HFFc6 (cell line): ENCODE data around the gene TXNRD2. TPM values are rescaled to one million over a fixed set of nuclear protein-coding genes. Genes with fewer than 3 reads are reported as not detected.

Experiments used
- DNase-seq: peaks from one replicate; pipeline ENCODE4 v3.0.0-alpha.2; 2018
- H3K27ac Mint-ChIP-seq: 2 replicates; pipeline ENCODE4 v1.8.0; 2020; ENCODE audit warnings: mild to moderate bottlenecking, mixed read lengths
- H3K27me3 Mint-ChIP-seq: 2 replicates; pipeline ENCODE4 v1.8.0; 2021; ENCODE audit warnings: mild to moderate bottlenecking, moderate library complexity, mixed read lengths; ENCODE audit not compliant: insufficient read depth
- H3K36me3 Mint-ChIP-seq: 2 replicates; pipeline ENCODE4 v1.8.0; 2021; ENCODE audit warnings: low read depth, mixed read lengths
- H3K4me1 Mint-ChIP-seq: 2 replicates; pipeline ENCODE4 v1.8.0; 2020; ENCODE audit warnings: low read depth, mixed read lengths
- H3K4me3 Mint-ChIP-seq: 2 replicates; pipeline ENCODE4 v1.8.0; 2020; ENCODE audit warnings: mild to moderate bottlenecking, moderate library complexity, mixed read lengths
- H3K9me3 Mint-ChIP-seq: 2 replicates; pipeline ENCODE4 v1.8.0; 2020; ENCODE audit warnings: mild to moderate bottlenecking, mixed read lengths
- microRNA-seq: library from miRNA; unstranded; fragments of <30 nt; microRNA quantifications from one replicate; pipeline ENCODE4, GENCODE V29; 2019
- total RNA-seq, 6 experiments: library from RNA; stranded (reverse); fragmentation: NEBNext Ultra II Directional; extraction: Animal tissue kit (Norgen Biotek cat#: 25700); gene quantifications; 2 replicates in 1 of 6; 3 replicates in 5 of 6; pipeline ENCODE4 v1.2.3, GENCODE V29; 2021
- TF ChIP-seq, protein P1 (sequence below): fragments of 200-600 bp; sonication (generic); IDR thresholded peaks from 2 replicates; pipeline ENCODE4 v1.5.0; 2021; ENCODE audit warnings: antibody characterized with exemption, mild to moderate bottlenecking

The TXNRD2 gene
- total RNA-seq, 6 experiments from 2014 or later, result 24.8 to 30.6 (median 28.3) TPM

DNA sequence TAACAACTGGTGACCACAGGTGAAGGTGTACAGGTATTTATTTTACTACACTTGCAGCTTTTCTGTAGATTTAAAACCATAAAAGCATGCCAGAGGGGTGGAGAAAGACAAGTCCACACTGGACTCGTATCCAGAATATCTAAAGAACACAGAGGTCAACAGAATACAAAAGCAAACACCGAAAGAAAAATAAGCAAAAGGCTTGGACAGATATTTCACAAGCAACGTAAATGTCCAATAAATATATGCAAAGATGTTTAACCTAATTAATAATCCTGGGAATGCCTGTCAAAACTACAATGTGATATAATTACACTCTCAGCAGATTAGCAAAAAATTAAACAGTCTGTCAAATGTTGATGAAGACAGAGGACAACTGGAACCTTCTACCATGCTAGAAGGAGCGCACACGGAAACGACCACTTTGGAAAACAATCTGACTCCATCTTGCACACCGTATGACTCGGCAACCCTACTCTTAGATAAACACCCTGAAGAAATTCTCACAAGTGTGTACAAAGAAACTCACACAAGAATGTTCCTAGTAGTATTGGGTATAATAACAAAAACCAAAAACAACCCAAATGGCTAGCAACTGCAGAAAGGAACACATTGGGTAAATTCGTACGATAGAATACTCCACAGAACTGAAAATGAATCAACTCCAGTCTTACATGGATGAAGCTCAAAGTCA lies 114.1 kb downstream of the TXNRD2 start:
- no peak for DNase-seq
- no peak overlapping the region for H3K4me3 Mint-ChIP-seq

DNA sequence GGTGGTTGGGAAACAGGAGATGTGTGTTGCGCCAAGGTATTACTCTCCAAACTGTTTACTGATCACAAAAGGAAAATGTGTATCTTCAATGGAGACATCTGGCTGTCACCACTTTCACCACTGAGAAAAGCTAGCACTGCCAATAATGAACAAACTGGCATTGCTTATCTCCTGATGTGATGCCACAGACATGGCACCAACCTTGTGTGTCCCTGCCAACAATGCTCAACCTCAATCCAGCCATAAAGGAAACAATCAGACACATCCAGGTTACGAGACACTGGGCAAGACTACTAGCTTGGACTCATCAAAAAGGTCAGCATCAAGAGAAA lies 115.0 kb downstream of the TXNRD2 start:
- TF ChIP-seq, protein P1, sequence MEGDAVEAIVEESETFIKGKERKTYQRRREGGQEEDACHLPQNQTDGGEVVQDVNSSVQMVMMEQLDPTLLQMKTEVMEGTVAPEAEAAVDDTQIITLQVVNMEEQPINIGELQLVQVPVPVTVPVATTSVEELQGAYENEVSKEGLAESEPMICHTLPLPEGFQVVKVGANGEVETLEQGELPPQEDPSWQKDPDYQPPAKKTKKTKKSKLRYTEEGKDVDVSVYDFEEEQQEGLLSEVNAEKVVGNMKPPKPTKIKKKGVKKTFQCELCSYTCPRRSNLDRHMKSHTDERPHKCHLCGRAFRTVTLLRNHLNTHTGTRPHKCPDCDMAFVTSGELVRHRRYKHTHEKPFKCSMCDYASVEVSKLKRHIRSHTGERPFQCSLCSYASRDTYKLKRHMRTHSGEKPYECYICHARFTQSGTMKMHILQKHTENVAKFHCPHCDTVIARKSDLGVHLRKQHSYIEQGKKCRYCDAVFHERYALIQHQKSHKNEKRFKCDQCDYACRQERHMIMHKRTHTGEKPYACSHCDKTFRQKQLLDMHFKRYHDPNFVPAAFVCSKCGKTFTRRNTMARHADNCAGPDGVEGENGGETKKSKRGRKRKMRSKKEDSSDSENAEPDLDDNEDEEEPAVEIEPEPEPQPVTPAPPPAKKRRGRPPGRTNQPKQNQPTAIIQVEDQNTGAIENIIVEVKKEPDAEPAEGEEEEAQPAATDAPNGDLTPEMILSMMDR, result no peak
- Mint-ChIP-seq H3K4me1 (no peaks in the 10 kb centered on the region), H3K4me3 (no peak overlapping the region), H3K36me3 (no peaks in the 10 kb centered on the region), H3K9me3 (no peaks in the 10 kb centered on the region), H3K27me3 (peaks cover 2% of the 10 kb centered on the region; the same call in 1 of the 2 replicates), H3K27ac (no peak overlapping the region)
- no peak for DNase-seq

More for the DNA sequence above, 114.1 kb downstream of the TXNRD2 start:
- no peak overlapping the region for H3K27ac Mint-ChIP-seq
- peaks cover 2% of the 10 kb centered on the region; the same call in 1 of the 2 replicates for H3K27me3 Mint-ChIP-seq
- TF ChIP-seq, protein P1, result no peak
- H3K4me1 Mint-ChIP-seq, result no peaks in the 10 kb centered on the region
- no peaks in the 10 kb centered on the region for H3K9me3 Mint-ChIP-seq
- no peaks in the 10 kb centered on the region for H3K36me3 Mint-ChIP-seq

DNA sequence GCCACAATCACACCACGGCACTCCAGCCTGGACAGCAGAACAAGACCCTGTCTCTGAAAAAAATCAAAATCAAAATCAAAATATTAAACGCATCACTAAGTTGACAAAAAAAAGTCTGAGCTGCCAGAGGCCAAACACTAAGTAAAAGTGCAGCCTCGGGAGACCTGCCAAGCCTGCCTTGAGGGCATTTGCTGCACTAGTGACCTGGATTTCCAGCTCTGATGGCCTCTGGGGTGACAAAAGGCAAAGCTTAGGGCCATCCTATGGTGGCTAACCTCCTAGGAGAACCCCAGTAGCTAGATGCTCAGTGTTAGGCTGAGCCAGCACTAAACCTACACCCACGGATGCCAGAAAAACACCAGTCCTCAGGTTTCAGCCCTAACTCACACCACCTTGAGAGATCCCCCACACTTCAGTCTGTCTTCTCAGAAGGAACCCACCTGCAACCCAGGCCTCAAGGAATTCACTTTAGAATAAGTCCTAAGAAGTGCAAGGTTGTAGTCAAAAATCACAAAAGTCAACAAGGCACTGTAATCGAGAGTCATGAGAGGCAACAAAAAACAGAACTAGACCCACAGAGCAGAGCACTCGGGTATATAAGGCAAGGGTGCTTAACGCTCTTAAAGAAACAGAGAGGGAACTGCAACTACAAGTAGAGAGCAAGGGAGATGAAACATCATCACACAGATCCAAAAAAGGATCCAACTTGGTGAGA lies 115.6 kb downstream of the TXNRD2 start:
- H3K36me3 Mint-ChIP-seq, result no peaks in the 10 kb centered on the region
- no peaks in the 10 kb centered on the region for H3K4me1 Mint-ChIP-seq
- no peak overlapping the region for H3K27ac Mint-ChIP-seq
- TF ChIP-seq, protein P1, result no peak
- H3K4me3 Mint-ChIP-seq, result no peak overlapping the region
- no peaks in the 10 kb centered on the region for H3K9me3 Mint-ChIP-seq
- DNase-seq, result no peak
- H3K27me3 Mint-ChIP-seq, result peaks cover 2% of the 10 kb centered on the region; the same call in 1 of the 2 replicates

Small RNA genes lying within 50 kb of the gene (microRNA-seq; reads per million reads assigned to microRNA genes)
- gene MIR4761, result not detected

Other genes with a start within 250 kb of the TXNRD2 start
- gene SEPTIN5, start 227.3 kb downstream of the TXNRD2 start, total RNA-seq, result 10 to 100 TPM in 2 of 6 experiments, 1 to 10 TPM in 4; 4.9 to 13.7 (median 6.5) TPM
- gene GP1BB, start 218.3 kb downstream of the TXNRD2 start, total RNA-seq, result 1 to 10 TPM in 1 of 6 experiments, under 1 TPM in 2, not detected in 3; 0.27 to 1.1 (median 0.41) TPM
- 1 to 10 TPM in 1 of 6 experiments, under 1 TPM in 4, not detected in 1; 0.14 to 1.1 (median 0.73) TPM for gene TBX1, start 181.0 kb downstream of the TXNRD2 start, total RNA-seq
- gene GNB1L, start 86.9 kb downstream of the TXNRD2 start, total RNA-seq, result 1 to 10 TPM; 6.6 to 9.6 (median 7.6) TPM
- 10 to 100 TPM; 17.4 to 22.7 (median 19.2) TPM for gene RTL10, start 86.9 kb downstream of the TXNRD2 start, total RNA-seq
- gene COMT, start within 50 bp of the TXNRD2 start, total RNA-seq, result 100 to 1,000 TPM; 215 to 306 (median 234) TPM
- gene ARVCF, start 75.0 kb upstream of the TXNRD2 start, total RNA-seq, result 1 to 10 TPM; 1.5 to 3.3 (median 2.0) TPM
- gene TANGO2, start 79.3 kb upstream of the TXNRD2 start, total RNA-seq, result 10 to 100 TPM; 28.5 to 38.0 (median 34.9) TPM
- 10 to 100 TPM; 19.8 to 24.5 (median 22.0) TPM for gene DGCR8, start 138.4 kb upstream of the TXNRD2 start, total RNA-seq
- 100 to 1,000 TPM; 177 to 231 (median 226) TPM for gene RANBP1, start 174.3 kb upstream of the TXNRD2 start, total RNA-seq
- gene TRMT2A, start 175.4 kb upstream of the TXNRD2 start, total RNA-seq, result 10 to 100 TPM; 31.1 to 44.9 (median 38.5) TPM
- 100 to 1,000 TPM in 3 of 6 experiments, 10 to 100 TPM in 3; 91.8 to 119 (median 99.1) TPM for gene ZDHHC8, start 190.0 kb upstream of the TXNRD2 start, total RNA-seq
- gene CCDC188, start 209.2 kb upstream of the TXNRD2 start, total RNA-seq, result 1 to 10 TPM in 4 of 6 experiments, under 1 TPM in 1, not detected in 1; 0.54 to 3.9 (median 2.8) TPM